Measurements from ENCODE around the gene KSR2.

DNA sequence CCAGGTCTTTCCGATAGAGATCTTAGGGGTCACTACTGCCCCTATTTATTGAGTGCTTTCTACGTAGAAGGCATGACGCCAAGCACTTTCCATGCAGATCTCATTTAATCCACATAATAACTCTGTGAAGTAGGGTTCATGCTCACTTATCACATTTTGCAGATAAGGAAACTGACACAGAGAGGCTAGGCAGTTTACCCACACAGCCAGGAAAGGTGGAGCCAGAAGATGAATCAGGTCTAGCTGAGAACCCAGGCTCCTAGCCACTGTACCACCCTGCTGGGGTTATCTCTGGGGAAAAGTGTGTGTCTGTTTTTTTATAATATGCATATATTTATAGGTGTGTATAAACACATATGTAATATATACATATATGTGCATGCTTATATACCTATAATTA is 83.6 kb downstream of the KSR2 start:
- TF ChIP-seq, protein P1, sequence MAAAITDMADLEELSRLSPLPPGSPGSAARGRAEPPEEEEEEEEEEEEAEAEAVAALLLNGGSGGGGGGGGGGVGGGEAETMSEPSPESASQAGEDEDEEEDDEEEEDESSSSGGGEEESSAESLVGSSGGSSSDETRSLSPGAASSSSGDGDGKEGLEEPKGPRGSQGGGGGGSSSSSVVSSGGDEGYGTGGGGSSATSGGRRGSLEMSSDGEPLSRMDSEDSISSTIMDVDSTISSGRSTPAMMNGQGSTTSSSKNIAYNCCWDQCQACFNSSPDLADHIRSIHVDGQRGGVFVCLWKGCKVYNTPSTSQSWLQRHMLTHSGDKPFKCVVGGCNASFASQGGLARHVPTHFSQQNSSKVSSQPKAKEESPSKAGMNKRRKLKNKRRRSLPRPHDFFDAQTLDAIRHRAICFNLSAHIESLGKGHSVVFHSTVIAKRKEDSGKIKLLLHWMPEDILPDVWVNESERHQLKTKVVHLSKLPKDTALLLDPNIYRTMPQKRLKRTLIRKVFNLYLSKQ (tag by site-specific recombination; IDR thresholded peaks at IDR 0.05; ENCODE audit: borderline replicate concordance) = no peak
- TF ChIP-seq, protein P2, sequence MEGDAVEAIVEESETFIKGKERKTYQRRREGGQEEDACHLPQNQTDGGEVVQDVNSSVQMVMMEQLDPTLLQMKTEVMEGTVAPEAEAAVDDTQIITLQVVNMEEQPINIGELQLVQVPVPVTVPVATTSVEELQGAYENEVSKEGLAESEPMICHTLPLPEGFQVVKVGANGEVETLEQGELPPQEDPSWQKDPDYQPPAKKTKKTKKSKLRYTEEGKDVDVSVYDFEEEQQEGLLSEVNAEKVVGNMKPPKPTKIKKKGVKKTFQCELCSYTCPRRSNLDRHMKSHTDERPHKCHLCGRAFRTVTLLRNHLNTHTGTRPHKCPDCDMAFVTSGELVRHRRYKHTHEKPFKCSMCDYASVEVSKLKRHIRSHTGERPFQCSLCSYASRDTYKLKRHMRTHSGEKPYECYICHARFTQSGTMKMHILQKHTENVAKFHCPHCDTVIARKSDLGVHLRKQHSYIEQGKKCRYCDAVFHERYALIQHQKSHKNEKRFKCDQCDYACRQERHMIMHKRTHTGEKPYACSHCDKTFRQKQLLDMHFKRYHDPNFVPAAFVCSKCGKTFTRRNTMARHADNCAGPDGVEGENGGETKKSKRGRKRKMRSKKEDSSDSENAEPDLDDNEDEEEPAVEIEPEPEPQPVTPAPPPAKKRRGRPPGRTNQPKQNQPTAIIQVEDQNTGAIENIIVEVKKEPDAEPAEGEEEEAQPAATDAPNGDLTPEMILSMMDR (tag by site-specific recombination; IDR thresholded peaks at IDR 0.05) = no peak
- TF ChIP-seq TCF7L2 (IDR thresholded peaks at IDR 0.05; ENCODE audit: borderline replicate concordance, low read depth, low read length) (no peak), MEIS1 (CRISPR knock-in tag; IDR thresholded peaks at IDR 0.05; ENCODE audit: borderline replicate concordance) (no peak), SP2 (tag by site-specific recombination; IDR thresholded peaks at IDR 0.05) (no peak), ZNF23 (tag by site-specific recombination; IDR thresholded peaks at IDR 0.05; ENCODE audit: borderline replicate concordance) (no peak)
- TF ChIP-seq, protein P3, sequence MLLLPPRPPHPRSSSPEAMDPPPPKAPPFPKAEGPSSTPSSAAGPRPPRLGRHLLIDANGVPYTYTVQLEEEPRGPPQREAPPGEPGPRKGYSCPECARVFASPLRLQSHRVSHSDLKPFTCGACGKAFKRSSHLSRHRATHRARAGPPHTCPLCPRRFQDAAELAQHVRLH (tag by site-specific recombination; IDR thresholded peaks at IDR 0.05) = no peak
- TF ChIP-seq, protein P4, sequence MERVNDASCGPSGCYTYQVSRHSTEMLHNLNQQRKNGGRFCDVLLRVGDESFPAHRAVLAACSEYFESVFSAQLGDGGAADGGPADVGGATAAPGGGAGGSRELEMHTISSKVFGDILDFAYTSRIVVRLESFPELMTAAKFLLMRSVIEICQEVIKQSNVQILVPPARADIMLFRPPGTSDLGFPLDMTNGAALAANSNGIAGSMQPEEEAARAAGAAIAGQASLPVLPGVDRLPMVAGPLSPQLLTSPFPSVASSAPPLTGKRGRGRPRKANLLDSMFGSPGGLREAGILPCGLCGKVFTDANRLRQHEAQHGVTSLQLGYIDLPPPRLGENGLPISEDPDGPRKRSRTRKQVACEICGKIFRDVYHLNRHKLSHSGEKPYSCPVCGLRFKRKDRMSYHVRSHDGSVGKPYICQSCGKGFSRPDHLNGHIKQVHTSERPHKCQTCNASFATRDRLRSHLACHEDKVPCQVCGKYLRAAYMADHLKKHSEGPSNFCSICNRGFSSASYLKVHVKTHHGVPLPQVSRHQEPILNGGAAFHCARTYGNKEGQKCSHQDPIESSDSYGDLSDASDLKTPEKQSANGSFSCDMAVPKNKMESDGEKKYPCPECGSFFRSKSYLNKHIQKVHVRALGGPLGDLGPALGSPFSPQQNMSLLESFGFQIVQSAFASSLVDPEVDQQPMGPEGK (tag by site-specific recombination; IDR thresholded peaks at IDR 0.05) = no peak
- TF ChIP-seq, protein P5, sequence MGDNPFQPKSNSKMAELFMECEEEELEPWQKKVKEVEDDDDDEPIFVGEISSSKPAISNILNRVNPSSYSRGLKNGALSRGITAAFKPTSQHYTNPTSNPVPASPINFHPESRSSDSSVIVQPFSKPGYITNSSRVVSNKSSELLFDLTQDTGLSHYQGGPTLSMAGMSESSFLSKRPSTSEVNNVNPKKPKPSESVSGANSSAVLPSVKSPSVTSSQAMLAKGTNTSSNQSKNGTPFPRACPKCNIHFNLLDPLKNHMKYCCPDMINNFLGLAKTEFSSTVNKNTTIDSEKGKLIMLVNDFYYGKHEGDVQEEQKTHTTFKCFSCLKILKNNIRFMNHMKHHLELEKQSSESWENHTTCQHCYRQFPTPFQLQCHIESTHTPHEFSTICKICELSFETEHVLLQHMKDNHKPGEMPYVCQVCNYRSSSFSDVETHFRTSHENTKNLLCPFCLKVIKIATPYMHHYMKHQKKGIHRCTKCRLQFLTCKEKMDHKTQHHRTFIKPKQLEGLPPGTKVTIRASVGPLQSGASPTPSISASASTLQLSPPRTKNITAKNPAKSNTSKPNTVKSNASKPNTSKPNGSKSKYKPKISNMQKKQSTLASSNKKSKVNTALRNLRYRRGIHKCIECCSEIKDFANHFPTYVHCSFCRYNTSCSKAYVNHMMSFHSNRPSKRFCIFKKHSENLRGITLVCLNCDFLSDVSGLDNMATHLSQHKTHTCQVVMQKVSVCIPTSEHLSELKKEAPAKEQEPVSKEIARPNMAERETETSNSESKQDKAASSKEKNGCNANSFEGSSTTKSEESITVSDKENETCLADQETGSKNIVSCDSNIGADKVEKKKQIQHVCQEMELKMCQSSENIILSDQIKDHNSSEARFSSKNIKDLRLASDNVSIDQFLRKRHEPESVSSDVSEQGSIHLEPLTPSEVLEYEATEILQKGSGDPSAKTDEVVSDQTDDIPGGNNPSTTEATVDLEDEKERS (tag by site-specific recombination; IDR thresholded peaks at IDR 0.05) = no peak

Measured in HEK293 (cell line).